ENCODE measurements around the gene APBA1. TPM values are rescaled to one million over a fixed set of nuclear protein-coding genes. Genes with fewer than 3 reads are reported as not detected.

APBA1 gene
- total and polyA plus RNA-seq, 2 of the 8 experiments (the other 6 are each of a cell fraction or from before 2014, with no cell fraction given): 0.36 to 0.60 TPM

DNA sequence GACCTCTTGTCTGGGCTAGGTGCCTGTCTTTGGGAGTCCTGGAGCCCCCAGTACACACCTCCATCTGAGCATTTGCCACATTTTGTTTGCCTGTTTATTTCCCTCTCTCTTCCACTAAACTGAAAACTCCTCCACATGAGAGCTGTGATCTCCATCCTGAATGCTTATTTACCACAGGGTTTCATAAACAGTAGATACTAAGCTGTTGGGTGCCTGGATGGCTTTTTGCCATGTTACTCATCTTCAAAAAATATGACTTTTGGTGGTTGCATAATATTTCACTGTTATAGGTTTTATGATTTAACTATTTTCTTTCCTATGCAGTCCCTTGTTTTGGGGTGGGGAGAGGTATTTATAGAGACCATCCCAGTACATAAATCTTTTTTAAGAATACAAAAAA lies 99.6 kb downstream of the APBA1 start:
- Histone ChIP-seq H2BK15ac (ENCODE audit: low read length) (no peak overlapping the region), H3K27ac (ENCODE audit: low read depth, low read length) (no peak overlapping the region), H3K9ac (replicated peaks in 1 of 4; ENCODE audit: extremely low read depth in 1 of 4, low read depth in 3 of 4, low read length in 3 of 4) (no peak overlapping the region), H2AFZ (ENCODE audit: low read length) (no peak overlapping the region), H4K20me1 (replicated peaks in 1 of 2; ENCODE audit: control insufficient read depth in 1 of 2, insufficient read depth in 2 of 2, low read length in 2 of 2) (no peaks in the 10 kb centered on the region), H2BK20ac (ENCODE audit: low read length) (no peak overlapping the region), H4K5ac (ENCODE audit: insufficient read length, low read depth, low read length) (no peak overlapping the region), H4K91ac (replicated peaks; ENCODE audit: insufficient read length, low read length) (no peak overlapping the region), H2BK120ac (replicated peaks; ENCODE audit: low read depth, low read length) (no peak overlapping the region), H4K8ac (ENCODE audit: extremely low read depth, insufficient read depth, low read length) (no peak overlapping the region), H3K23ac (ENCODE audit: insufficient read length) (no peak overlapping the region), H3K14ac (ENCODE audit: insufficient read length) (no peak overlapping the region), H3K79me1 (ENCODE audit: low read depth, low read length) (no peaks in the 10 kb centered on the region), H3K4ac (replicated peaks; ENCODE audit: insufficient read length, low read depth, low read length) (no peak overlapping the region), H3K56ac (replicated peaks; ENCODE audit: insufficient read length, low read depth, low read length) (no peak overlapping the region), H3K27me3 (replicated peaks in 1 of 4; ENCODE audit: control insufficient read depth in 3 of 4, extremely low read depth in 1 of 4, insufficient read depth in 3 of 4, low read length in 3 of 4) (no peaks in the 10 kb centered on the region), H3K4me1 (replicated peaks in 1 of 4; ENCODE audit: control insufficient read depth in 3 of 4, insufficient read depth in 4 of 4, low read length in 3 of 4) (no peaks in the 10 kb centered on the region; a peak in 1 of 7 replicates), H3K4me2 (ENCODE audit: insufficient read depth in 1 of 2, low read depth in 2 of 2, low read length in 2 of 2) (no peak overlapping the region), H3K18ac (ENCODE audit: extremely low read depth, low read length) (no peak overlapping the region), H2BK12ac (ENCODE audit: low read depth, low read length) (no peak overlapping the region), H3K9me3 (ENCODE audit: insufficient read depth in 2 of 2, low read depth in 1 of 2, low read length in 1 of 2) (no peaks in the 10 kb centered on the region), H2BK5ac (ENCODE audit: low read depth, low read length) (no peak overlapping the region), H3K36me3 (ENCODE audit: control insufficient read depth in 2 of 4, insufficient read depth in 4 of 4, low read length in 3 of 4) (no peaks in the 10 kb centered on the region), H3K79me2 (ENCODE audit: control insufficient read depth in 1 of 2, insufficient read depth in 2 of 2, low read length in 2 of 2) (no peaks in the 10 kb centered on the region), H2AK5ac (ENCODE audit: low read depth, low read length) (no peak overlapping the region), H3K23me2 (ENCODE audit: low read depth, low read length) (no peaks in the 10 kb centered on the region), H3K4me3 (ENCODE audit: extremely low read depth in 1 of 4, insufficient read depth in 2 of 4, low read depth in 3 of 4, low read length in 4 of 4) (no peak overlapping the region)
- ChIA-PET CTCF (ENCODE audit: partially characterized antibody) (interaction anchor here (1.0 to 1.6 kb wide), 5 partner anchors 9 to 399 kb away, joined by 3 to 6 read pairs (median 3); no protein-coding TSS in a partner anchor), POLR2A (ENCODE audit: partially characterized antibody) (no interaction called here)
- DNase-seq (ENCODE audit: low read depth in 1 of 2, low spot score in 2 of 2): no peak
- no peak for FAIRE-seq
- TF ChIP-seq POLR2AphosphoS5 (IDR thresholded peaks at IDR 0.05; ENCODE audit: low read depth, low read length) (no peak), CHD2 (IDR thresholded peaks at IDR 0.05; ENCODE audit: low read length) (no peak), MAX (IDR thresholded peaks at IDR 0.05) (no peak), HDAC2 (IDR thresholded peaks at IDR 0.05; ENCODE audit: borderline replicate concordance in 1 of 2, low read depth in 2 of 2, low read length in 2 of 2) (no peak)

All from H1 (cell line).